Cardiac muscle cell (in vitro differentiated cells and primary cell): ENCODE data around the gene ARHGAP35. TPM values are rescaled to one million over a fixed set of nuclear protein-coding genes. Genes with fewer than 3 reads are reported as not detected.
A peak's percentile ranks its signal among the peaks of the same experiment; 100 is the strongest.

Experiments used
- DNase-seq, 2 donors: peaks; one replicate each; pipeline versions ENCODE4 v3.0.0 to v3.0.0-alpha.2; 2010 to 2017; ENCODE audit warnings: low read depth in 1 of 2, low spot score in 1 of 2
- H3K27ac ChIP-seq: fragments of 200-600 bp; sonication (generic); 2 replicates; pipeline ENCODE4 v1.5.1; 2016
- H3K27me3 ChIP-seq: fragments of 200-600 bp; sonication (generic); 2 replicates; pipeline ENCODE4 v1.6.0; 2016; ENCODE audit warnings: control low read depth
- H3K36me3 ChIP-seq: fragments of 200-600 bp; sonication (generic); 2 replicates; pipeline ENCODE4 v1.5.1; 2016; ENCODE audit warnings: control low read depth
- H3K4me1 ChIP-seq: fragments of 200-600 bp; sonication (generic); 2 replicates; pipeline ENCODE4 v1.8.1; 2017; ENCODE audit warnings: low read depth, mild to moderate bottlenecking, mixed run types
- H3K4me3 ChIP-seq: fragments of 200-600 bp; sonication (generic); 2 replicates; pipeline ENCODE4 v1.5.1; 2016; ENCODE audit warnings: mild to moderate bottlenecking
- H3K9me3 ChIP-seq: fragments of 200-600 bp; sonication (generic); 2 replicates; pipeline ENCODE4 v1.5.1; 2017; ENCODE audit warnings: low read depth, mild to moderate bottlenecking, control low read depth
- CTCF ChIP-seq: IDR thresholded peaks from 2 replicates; pipeline ENCODE4 v1.5.1; 2012; ENCODE audit warnings: low read depth, mild to moderate bottlenecking, low read length
- polyA plus RNA-seq: library from polyadenylated mRNA; unstranded; fragments of >200 nt; fragmentation: Nextera tagmentation; extraction: Ambion mirVana; gene quantifications from 2 replicates; pipeline ENCODE4 v1.2.1, GENCODE V29; 2016
- total RNA-seq: library from RNA; depleted of rRNA; stranded (reverse); fragments of >200 nt; gene quantifications from 2 replicates; pipeline ENCODE4 v1.2.3, GENCODE V29; 2016

The ARHGAP35 gene
- total and polyA plus RNA-seq, 2 experiments from 2014 or later, result 15.9 to 36.9 TPM

- Histone ChIP-seq H3K4me1 (peaks cover 47% of the 10 kb centered on the region), H3K9me3 (no peaks in the 10 kb centered on the region), H3K4me3 (no peak overlapping the region), H3K27me3 (no peaks in the 10 kb centered on the region), H3K36me3 (no peaks in the 10 kb centered on the region), H3K27ac (peak overlapping the region; percentile 86)
- DNase-seq, result no peak
- no peak for TF ChIP-seq CTCF
Observed at GRCh38 chr19:46901701-46902401, 41.1 kb downstream of the ARHGAP35 start.

GRCh38 chr19:46902402-46902766 is 41.6 kb downstream of the ARHGAP35 start:
- no peak for TF ChIP-seq CTCF
- H3K27me3 ChIP-seq, result no peaks in the 10 kb centered on the region
- H3K9me3 ChIP-seq, result no peaks in the 10 kb centered on the region
- H3K36me3 ChIP-seq, result no peaks in the 10 kb centered on the region
- H3K4me3 ChIP-seq, result no peak overlapping the region
- DNase-seq, result no peak
- H3K4me1 ChIP-seq, result peaks cover 47% of the 10 kb centered on the region
- peak overlapping the region; percentile 86 for H3K27ac ChIP-seq

GRCh38 chr19:46903458-46903857 is 42.7 kb downstream of the ARHGAP35 start:
- Histone ChIP-seq H3K36me3 (no peaks in the 10 kb centered on the region), H3K4me3 (no peak overlapping the region), H3K9me3 (no peaks in the 10 kb centered on the region), H3K27me3 (no peaks in the 10 kb centered on the region), H3K27ac (peak overlapping the region; percentile 86), H3K4me1 (peaks cover 44% of the 10 kb centered on the region)
- no peak for TF ChIP-seq CTCF
- DNase-seq, result no peak

GRCh38 chr19:46904114-46905060 is 43.6 kb downstream of the ARHGAP35 start:
- H3K27ac ChIP-seq, result peak overlapping the region; percentile 86
- no peaks in the 10 kb centered on the region for H3K27me3 ChIP-seq
- H3K4me3 ChIP-seq, result no peak overlapping the region
- H3K36me3 ChIP-seq, result no peaks in the 10 kb centered on the region
- no peak for TF ChIP-seq CTCF
- no peaks in the 10 kb centered on the region for H3K9me3 ChIP-seq
- peaks cover 39% of the 10 kb centered on the region for H3K4me1 ChIP-seq
- peak in 1 of 2 donors; percentile 90 for DNase-seq

- TF ChIP-seq CTCF, result no peak
- no peak for DNase-seq
- Histone ChIP-seq H3K4me3 (no peak overlapping the region), H3K4me1 (peaks cover 38% of the 10 kb centered on the region), H3K27ac (peak overlapping the region; percentile 65), H3K36me3 (no peaks in the 10 kb centered on the region), H3K9me3 (no peaks in the 10 kb centered on the region), H3K27me3 (no peaks in the 10 kb centered on the region)
Observed at GRCh38 chr19:46906221-46906620, 45.4 kb downstream of the ARHGAP35 start.
